ENCODE measurements around the gene MYO10.

DNA sequence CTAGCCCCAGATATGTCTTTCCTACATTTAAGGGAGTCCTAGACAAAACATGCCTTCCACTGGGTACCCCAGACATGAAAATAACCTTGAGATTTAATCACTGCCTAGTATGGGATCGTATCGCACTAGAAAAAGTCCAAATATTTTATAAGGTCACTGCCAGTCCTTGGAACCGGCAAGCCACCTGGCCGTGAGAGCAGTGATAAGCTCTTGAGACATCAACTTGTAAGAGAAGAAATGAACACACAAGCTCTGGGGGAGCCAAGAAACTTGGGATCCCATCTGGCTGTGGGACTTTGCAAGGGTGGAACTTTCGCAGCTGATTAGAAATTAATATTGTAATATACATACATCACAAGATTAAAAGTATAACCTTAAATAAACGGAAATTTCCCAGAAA is 21.5 kb downstream of the MYO10 start:
- TF ChIP-seq EZH2phosphoT487 (IDR thresholded peaks at IDR 0.05; ENCODE audit: low read depth, severe bottlenecking, unreplicated experiment), result no peak
- TF ChIP-seq, protein P1, sequence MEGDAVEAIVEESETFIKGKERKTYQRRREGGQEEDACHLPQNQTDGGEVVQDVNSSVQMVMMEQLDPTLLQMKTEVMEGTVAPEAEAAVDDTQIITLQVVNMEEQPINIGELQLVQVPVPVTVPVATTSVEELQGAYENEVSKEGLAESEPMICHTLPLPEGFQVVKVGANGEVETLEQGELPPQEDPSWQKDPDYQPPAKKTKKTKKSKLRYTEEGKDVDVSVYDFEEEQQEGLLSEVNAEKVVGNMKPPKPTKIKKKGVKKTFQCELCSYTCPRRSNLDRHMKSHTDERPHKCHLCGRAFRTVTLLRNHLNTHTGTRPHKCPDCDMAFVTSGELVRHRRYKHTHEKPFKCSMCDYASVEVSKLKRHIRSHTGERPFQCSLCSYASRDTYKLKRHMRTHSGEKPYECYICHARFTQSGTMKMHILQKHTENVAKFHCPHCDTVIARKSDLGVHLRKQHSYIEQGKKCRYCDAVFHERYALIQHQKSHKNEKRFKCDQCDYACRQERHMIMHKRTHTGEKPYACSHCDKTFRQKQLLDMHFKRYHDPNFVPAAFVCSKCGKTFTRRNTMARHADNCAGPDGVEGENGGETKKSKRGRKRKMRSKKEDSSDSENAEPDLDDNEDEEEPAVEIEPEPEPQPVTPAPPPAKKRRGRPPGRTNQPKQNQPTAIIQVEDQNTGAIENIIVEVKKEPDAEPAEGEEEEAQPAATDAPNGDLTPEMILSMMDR (IDR thresholded peaks at IDR 0.05; ENCODE audit: poor library complexity), result no peak
- TF ChIP-seq EZH2 (IDR thresholded peaks at IDR 0.05; ENCODE audit: borderline replicate concordance), result no peak
